NCI-H526 (cell line): ENCODE data around the gene CFD.

Source experiments
- DNase-seq, 2 experiments: peaks; one replicate each; lab custom pipeline; 2025; lab: John Stamatoyannopoulos, UW

CFD gene

DNA sequence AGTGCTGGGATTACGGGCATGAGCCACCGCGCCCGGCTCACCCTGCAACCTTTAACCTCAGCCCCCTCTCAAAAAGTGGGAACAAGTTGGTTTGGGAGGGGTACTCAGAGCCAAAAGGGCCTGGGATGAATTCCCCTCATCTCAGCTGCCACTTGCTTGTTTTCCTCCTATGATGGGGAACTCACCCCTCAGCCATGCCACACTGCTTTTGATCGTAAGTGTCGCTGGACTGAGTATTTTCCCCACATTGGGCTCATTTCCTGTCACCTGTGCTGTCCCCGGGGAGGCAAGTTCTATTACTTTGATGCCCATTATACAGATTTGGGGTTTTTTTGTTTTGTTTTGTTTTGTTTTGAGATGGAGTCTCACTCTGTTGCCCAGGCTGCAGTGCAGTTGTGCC, 47.0 kb downstream of the CFD start:
- no peak for DNase-seq

DNA sequence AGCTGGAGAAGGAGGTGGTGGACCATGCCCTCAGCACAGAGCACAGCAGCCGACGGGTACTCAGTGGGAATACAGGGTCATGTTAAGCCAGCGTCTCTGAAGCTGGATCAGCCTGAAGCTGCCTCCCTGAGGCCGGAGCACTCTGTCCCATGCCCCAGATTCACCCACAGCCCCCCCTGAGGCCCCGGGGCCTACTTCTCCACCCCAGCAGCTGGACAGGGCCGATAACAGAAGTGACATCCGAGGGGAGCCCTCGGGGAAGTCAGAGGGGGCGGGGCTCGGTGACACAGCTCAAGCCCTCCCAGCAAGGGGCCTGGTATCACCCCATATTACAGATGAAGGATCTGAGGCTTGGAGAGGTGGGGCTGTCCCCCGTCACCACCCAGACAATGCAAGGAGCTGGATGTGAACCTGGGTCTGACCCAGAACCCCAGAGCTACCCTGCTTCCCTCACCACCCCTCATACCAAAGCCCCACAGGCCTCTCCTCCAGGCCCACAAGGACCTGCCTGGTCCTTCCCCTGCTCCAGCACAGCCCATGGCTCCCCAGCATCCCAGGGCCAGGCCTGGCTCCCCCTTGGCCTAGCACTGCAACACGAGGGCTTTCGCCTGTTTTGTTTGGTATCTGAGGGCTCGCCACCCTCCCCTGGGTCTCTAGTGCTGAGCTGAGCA, 47.9 kb downstream of the CFD start:
- no peak for DNase-seq

DNA sequence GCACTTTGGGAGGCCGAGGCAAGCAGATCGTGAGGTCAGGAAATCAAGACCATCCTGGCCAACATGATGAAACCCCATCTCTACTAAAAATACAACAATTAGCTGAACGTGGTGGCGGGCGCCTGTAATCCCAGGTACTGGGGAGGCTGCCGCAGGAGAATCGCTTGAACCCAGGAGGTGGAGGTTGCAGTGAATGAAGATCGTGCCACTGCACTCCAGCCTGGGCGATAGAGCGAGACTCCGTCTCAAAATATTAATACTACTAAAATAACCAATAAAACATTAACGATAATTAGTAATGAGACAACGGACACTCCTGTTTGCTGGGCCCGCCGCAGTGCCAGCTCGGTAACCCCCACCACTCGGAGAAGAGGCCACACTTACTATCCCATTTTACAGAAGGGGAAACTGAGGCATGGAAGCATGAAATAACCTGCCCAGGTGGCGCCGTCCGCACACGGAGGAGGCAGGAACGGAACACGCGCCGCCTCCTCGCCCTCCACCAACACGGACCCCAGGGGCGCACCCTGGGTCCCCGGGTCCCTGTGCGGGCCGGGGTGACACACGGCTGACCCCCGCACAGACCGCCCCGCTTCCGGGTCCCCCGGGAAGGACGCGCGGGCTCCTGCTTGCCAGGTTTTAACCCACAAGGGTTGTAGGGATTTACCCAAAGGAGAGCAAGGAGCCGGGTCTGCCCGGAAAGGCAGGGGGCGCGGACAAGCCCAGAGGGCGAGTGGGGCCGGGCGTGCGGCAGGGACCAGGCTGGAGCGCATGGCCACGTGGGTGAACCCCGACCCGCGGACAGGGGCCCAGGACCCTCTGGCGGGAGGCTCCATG, 52.0 kb downstream of the CFD start:
- DNase-seq: no peak

DNA sequence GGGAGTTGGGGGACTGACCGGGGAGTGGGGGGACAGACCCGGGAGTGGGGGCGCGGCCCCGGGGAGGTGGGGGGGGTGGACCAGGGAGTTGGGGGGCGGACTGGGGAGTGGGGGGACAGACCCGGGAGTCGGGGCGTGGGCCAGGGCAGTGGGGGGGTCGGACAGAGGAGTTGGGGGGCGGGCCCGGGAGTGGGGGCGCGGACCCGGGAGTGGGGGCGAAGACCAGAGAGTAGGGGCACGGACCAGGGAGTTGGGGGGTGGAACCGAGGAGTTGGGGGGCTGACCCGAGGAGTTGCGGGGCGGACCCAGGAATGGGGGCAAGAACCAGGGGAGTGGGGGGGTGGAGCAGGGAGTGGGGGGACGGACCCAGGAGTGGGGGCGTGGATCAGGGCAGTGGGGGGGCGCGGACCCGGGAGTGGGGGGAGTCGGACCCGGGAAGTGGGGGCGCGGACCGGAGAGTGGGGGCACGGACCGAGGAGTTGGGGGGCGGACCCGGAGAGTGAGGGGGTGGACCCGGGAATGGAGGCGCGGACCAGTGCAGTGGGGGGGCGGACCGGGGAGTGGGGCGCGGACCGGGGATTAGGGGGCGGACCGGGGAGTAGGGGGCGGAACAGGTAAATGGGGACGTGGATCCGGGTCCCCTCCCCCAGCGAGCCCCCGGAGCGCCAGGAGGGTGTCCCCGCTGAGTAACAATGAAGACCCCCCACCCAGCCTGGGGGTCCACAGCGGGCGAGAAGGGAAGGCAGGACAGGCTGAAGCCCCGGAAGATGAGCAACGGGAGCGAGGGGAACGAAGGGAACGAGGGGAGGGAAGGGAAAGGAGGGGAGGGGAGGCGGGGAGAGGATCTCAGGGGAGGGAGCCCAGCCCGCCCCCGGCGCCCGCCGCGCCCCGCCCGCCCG, 53.0 kb downstream of the CFD start:
- no peak for DNase-seq
